Fibroblast of pulmonary artery (primary cell): ENCODE data around the gene FCRL2.

Experiments used
- DNase-seq: peaks from one replicate; pipeline ENCODE4 v3.0.0-alpha.2; 2010; ENCODE audit warnings: low read depth
- H3K4me3 ChIP-seq: replicated peaks from 2 replicates; pipeline ENCODE4 v1.5.1; 2011; ENCODE audit warnings: low read depth, mild to moderate bottlenecking, control low read depth, low read length, moderate library complexity
- TF ChIP-seq, protein P1 (sequence below): IDR thresholded peaks from 2 replicates; pipeline ENCODE4 v1.5.1; 2011; ENCODE audit warnings: mild to moderate bottlenecking, control low read depth, low read length, inconsistent platforms; ENCODE audit errors: missing control alignments

The FCRL2 gene

DNA sequence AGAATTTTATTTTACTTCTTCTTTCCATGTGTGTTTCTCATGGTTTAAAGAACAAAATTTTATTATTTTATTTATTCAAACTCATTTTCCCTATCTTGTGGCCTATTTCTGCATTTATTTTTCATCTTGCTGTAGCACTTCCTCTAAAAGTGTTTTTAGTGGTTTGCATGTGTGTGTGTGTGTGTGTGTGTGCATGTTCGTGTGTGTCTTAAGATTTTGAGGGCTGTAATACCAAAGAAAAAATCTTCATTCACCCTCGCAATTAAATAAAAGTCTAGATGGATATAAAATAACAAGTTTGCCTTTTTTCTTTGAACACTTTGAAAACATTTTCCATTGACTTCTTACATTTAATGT lies 51.7 kb downstream of the FCRL2 start:
- no peak for DNase-seq
- no peak overlapping the region for H3K4me3 ChIP-seq
- TF ChIP-seq, protein P1, sequence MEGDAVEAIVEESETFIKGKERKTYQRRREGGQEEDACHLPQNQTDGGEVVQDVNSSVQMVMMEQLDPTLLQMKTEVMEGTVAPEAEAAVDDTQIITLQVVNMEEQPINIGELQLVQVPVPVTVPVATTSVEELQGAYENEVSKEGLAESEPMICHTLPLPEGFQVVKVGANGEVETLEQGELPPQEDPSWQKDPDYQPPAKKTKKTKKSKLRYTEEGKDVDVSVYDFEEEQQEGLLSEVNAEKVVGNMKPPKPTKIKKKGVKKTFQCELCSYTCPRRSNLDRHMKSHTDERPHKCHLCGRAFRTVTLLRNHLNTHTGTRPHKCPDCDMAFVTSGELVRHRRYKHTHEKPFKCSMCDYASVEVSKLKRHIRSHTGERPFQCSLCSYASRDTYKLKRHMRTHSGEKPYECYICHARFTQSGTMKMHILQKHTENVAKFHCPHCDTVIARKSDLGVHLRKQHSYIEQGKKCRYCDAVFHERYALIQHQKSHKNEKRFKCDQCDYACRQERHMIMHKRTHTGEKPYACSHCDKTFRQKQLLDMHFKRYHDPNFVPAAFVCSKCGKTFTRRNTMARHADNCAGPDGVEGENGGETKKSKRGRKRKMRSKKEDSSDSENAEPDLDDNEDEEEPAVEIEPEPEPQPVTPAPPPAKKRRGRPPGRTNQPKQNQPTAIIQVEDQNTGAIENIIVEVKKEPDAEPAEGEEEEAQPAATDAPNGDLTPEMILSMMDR = no peak

DNA sequence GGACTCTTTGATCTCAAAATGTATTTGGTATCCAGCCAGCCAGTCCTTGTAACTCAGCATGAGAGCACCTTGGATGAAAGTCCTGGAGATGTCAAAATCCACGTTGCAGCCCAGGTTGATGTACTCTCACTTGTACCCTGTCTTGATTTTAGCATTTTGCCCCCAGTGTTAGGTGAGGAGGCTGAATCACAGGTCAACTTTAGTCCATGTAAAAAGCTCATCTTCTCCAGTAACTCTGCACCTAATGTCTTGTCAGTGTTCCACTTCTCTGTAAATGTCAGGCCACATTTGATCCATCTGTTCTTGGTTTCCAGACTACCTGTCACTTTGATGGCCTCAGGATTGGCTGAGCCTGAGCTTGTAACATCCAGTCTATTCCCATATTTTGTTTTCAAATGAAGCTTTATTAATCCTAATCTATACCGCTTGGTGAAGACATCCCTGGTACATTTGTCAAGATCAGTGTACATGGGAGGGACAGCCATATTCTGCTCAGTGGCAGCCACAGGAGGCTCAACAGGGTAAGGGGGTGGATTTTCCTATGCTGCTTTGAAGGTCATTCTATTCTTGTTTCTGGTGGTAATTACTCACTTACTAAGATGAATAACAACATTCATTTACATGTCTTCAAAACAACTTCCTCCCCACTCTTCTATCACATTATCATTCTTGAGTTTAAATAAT lies 52.3 kb downstream of the FCRL2 start:
- TF ChIP-seq, protein P1 = no peak
- DNase-seq = no peak
- no peak overlapping the region for H3K4me3 ChIP-seq

- DNase-seq = no peak
- H3K4me3 ChIP-seq = no peak overlapping the region
- TF ChIP-seq, protein P1 = no peak
Observed at GRCh38 chr1:157723157-157723556, 53.8 kb downstream of the FCRL2 start.

DNA sequence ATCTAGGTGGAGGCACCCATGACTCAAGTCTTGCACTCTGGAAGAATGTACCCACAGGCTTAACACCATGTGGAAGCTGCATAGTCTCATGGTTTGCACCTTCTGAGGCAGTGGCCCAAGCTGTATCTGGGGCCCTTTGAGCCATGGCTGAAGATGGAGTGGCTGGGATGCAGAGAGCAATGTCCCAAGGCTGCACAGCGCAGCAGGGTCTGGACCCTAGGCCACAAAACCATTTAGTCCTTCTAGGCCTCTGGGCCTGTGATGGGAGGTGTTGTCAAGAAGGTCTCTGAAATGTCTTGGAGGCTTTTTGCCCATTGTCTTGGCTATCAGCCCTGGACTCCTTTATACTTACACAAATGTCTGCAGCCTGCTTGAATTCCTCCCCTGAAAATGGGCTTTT lies 54.9 kb downstream of the FCRL2 start:
- TF ChIP-seq, protein P1 = no peak
- H3K4me3 ChIP-seq = no peak overlapping the region
- DNase-seq = no peak

DNA sequence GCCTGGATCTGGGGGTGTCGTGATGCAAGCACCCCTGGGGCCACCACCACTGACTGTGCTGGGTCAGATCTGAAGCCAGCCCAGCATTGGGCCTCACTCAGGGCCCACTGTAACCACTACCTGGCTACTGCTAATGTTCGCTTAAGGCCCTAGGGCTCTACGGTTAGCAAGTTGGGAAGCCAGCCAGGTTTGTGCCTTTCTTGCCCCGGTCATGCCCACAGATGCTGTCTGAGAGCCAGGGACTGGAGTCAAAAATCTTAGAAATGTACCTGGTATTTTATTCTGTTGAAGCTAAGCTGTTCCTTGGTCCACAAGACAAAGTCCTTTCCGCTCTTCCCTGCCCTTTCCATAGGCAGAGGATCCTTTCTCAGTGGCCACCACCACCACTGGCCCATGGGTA lies 61.2 kb downstream of the FCRL2 start:
- DNase-seq = no peak
- TF ChIP-seq, protein P1 = no peak

GRCh38 chr1:157711802-157712201 lies 65.1 kb downstream of the FCRL2 start:
- no peak overlapping the region for H3K4me3 ChIP-seq
- DNase-seq = no peak
- TF ChIP-seq, protein P1 = no peak

More for the DNA sequence above, 61.2 kb downstream of the FCRL2 start:
- no peak overlapping the region for H3K4me3 ChIP-seq

- H3K4me3 ChIP-seq = no peak overlapping the region
- TF ChIP-seq, protein P1 = no peak
- DNase-seq = no peak
Observed at GRCh38 chr1:157704878-157705277, 72.1 kb downstream of the FCRL2 start.
